ENCODE measurements around the gene SLC10A4.

SLC10A4 gene

GRCh38 chr4:48498895-48499294, 15.8 kb downstream of the SLC10A4 start:
- TF ChIP-seq ZFX (IDR thresholded peaks at IDR 0.05; ENCODE audit: borderline replicate concordance) = no peak
- TF ChIP-seq, protein P1, sequence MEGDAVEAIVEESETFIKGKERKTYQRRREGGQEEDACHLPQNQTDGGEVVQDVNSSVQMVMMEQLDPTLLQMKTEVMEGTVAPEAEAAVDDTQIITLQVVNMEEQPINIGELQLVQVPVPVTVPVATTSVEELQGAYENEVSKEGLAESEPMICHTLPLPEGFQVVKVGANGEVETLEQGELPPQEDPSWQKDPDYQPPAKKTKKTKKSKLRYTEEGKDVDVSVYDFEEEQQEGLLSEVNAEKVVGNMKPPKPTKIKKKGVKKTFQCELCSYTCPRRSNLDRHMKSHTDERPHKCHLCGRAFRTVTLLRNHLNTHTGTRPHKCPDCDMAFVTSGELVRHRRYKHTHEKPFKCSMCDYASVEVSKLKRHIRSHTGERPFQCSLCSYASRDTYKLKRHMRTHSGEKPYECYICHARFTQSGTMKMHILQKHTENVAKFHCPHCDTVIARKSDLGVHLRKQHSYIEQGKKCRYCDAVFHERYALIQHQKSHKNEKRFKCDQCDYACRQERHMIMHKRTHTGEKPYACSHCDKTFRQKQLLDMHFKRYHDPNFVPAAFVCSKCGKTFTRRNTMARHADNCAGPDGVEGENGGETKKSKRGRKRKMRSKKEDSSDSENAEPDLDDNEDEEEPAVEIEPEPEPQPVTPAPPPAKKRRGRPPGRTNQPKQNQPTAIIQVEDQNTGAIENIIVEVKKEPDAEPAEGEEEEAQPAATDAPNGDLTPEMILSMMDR (IDR thresholded peaks at IDR 0.05) = no peak
- no peak overlapping the region for H3K27ac ChIP-seq

DNA sequence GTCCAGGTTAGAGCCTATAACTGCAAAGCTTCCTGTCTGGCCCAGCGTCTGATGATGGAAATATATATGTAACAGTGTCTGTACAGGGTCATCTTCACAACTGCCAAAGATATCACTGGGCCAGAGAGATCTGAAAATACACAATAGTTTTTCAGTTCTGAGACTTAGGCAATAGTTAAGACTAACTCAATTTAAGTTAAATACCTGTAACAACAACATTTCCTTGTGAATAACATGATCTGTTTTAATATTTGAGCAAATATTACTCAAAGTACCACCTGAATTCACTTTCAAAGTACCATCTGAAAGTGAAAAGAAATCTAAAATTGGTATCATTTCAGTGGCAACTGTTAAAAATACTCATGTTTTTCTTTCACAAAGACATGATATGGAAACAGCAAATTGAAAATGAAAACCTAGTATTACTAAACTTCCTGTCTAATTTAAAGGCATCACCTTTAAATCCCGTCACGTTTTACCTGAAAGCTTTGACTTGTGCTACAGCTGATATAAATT, 16.5 kb downstream of the SLC10A4 start:
- TF ChIP-seq, protein P1 (IDR thresholded peaks at IDR 0.05) = no peak
- no peak for TF ChIP-seq ZFX (IDR thresholded peaks at IDR 0.05; ENCODE audit: borderline replicate concordance)
- H3K27ac ChIP-seq = no peak overlapping the region

DNA sequence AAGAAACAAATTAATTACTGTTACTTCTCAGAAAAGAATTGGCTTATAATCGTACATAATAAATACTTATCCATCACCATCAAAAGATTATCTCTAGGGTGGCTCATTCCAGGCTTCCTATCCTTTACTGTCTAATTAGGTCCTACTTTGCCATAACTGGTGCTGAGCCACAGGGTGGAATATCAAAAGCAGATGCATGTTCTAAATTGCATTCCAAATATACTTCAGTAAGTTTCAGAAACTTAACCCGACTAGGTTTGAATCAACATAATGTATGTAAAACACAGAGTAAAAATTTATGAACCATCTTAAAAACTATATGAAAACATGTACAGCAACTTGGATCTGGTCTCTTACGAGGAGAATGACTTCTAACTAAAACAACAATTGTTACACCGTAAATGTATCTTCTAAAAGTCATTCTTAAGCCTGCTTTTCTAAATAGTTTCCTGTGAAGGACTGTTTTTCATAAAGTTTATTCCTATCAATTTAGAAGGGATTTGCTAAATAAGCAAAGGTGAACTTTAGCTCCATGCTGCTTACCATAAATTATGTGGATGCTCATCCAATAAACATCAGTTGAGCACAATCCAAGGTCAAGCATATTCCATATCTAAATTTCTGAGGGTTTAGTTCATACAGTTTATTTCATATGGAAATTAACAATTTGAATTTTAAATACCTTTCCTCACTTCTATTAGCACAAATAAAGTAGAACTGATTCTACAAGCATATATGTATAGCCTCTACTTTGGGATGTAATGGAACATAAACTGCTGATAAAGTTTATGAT, 20.3 kb downstream of the SLC10A4 start:
- H3K27ac ChIP-seq = no peak overlapping the region
- TF ChIP-seq ZFX (IDR thresholded peaks at IDR 0.05; ENCODE audit: borderline replicate concordance) = no peak

DNA sequence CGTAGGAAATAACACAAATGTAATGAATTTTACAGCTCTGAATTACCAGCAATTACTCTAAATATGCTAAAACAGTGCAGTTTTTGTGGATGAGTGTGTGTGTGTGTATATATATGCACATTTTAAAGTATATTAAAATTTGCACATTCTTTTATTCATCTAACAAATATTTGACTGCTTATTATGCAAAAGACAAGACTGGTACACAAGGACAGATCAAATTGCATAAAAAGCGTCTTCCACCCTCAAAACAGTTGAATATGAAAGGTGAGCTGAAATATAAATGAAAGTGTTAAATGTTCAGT, 20.8 kb downstream of the SLC10A4 start:
- no peak for TF ChIP-seq ZFX (IDR thresholded peaks at IDR 0.05; ENCODE audit: borderline replicate concordance)
- TF ChIP-seq, protein P1 (IDR thresholded peaks at IDR 0.05) = no peak
- no peak overlapping the region for H3K27ac ChIP-seq

- no peak for TF ChIP-seq ZFX (IDR thresholded peaks at IDR 0.05; ENCODE audit: borderline replicate concordance)
- TF ChIP-seq, protein P1 (IDR thresholded peaks at IDR 0.05) = no peak
- no peak overlapping the region for H3K27ac ChIP-seq
Observed at GRCh38 chr4:48504352-48504751, 21.2 kb downstream of the SLC10A4 start.

- no peak for TF ChIP-seq ZFX (IDR thresholded peaks at IDR 0.05; ENCODE audit: borderline replicate concordance)
Observed at GRCh38 chr4:48506716-48507115, 23.6 kb downstream of the SLC10A4 start.

GRCh38 chr4:48509543-48509942, 26.4 kb downstream of the SLC10A4 start:
- TF ChIP-seq, protein P1 (IDR thresholded peaks at IDR 0.05) = no peak
- TF ChIP-seq ZFX (IDR thresholded peaks at IDR 0.05; ENCODE audit: borderline replicate concordance) = no peak
- no peak overlapping the region for H3K27ac ChIP-seq

More at GRCh38 chr4:48506716-48507115, 23.6 kb downstream of the SLC10A4 start:
- no peak overlapping the region for H3K27ac ChIP-seq

DNA sequence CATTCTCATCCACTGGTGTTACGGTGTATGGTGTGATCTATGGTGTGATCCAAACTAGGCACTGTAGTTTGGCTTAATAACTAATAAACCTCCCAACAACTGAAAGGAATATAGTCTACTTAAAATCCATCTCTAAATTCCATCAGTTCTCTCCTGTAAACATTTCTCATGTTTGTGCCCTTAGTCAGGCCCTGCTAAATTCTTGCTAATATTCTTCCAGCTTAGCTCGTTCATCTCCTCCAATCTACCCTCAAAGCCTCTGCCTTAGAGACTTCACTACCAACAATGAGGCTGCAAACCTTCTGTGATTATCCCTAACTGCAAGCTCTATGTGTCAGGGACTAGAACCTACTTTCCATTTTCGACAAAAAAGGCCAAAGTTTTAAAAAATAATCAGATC, 35.0 kb downstream of the SLC10A4 start:
- H3K27ac ChIP-seq = no peak overlapping the region
- TF ChIP-seq, protein P1 (IDR thresholded peaks at IDR 0.05) = no peak
- TF ChIP-seq ZFX (IDR thresholded peaks at IDR 0.05; ENCODE audit: borderline replicate concordance) = no peak
